ENCODE measurements around the gene CDH12. TPM values are rescaled to one million over a fixed set of nuclear protein-coding genes. Genes with fewer than 3 reads are reported as not detected.

CDH12 gene
- total RNA-seq, 1 experiment from 2014 or later: not detected

DNA sequence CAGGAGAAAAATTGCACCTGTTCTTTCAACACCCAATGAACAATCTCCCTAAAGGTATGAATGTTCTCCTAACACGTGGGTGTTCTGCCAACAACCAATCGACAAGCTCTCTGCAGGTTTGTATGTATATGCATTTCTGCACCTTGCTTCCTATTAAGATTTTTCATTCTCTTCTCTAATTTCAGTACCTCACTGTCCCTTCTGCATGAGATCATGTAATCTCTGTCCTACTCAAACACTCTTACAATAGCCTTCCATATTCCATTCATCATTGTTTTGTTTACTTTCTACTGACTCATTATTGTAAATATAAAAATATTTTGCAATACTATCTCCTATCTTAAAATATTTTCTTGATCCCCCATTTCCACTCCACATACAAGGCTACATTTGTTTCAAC, 382.0 kb downstream of the CDH12 start:
- Histone ChIP-seq H2AFZ (ENCODE audit: low read depth, low read length, poor library complexity, severe bottlenecking) (no peak overlapping the region), H3K9me2 (ENCODE audit: insufficient read depth) (no peaks in the 10 kb centered on the region), H3K4me3 (replicated peaks in 1 of 2; ENCODE audit: low read depth in 1 of 2, low read length in 2 of 2) (no peak overlapping the region), H4K20me1 (ENCODE audit: insufficient read depth) (no peaks in the 10 kb centered on the region), H3K4me1 (ENCODE audit: control insufficient read depth in 1 of 2, insufficient read depth in 2 of 2, low read length in 2 of 2) (no peaks in the 10 kb centered on the region), H3K9me3 (ENCODE audit: control insufficient read depth in 1 of 2, insufficient read depth in 1 of 2, low read depth in 1 of 2, low read length in 2 of 2) (peaks cover 19 to 34% of the 10 kb centered on the region in 2 experiments; a peak in 3 of 4 replicates), H3K36me3 (ENCODE audit: control insufficient read depth in 1 of 2, insufficient read depth in 2 of 2, low read length in 2 of 2) (no peaks in the 10 kb centered on the region), H3K79me2 (ENCODE audit: insufficient read depth, low read length) (no peaks in the 10 kb centered on the region), H3K9ac (ENCODE audit: low read length) (no peak overlapping the region), H3K4me2 (ENCODE audit: low read length) (no peak overlapping the region), H3K27me3 (ENCODE audit: insufficient read depth, low read length) (no peaks in the 10 kb centered on the region), H3K27ac (ENCODE audit: low read depth, low read length) (no peak overlapping the region)
- no peak for DNase-seq (ENCODE audit: low read depth, low spot score)
- BruUV-seq (replicated peaks): no TSS peak
- TF ChIP-seq, protein P1, sequence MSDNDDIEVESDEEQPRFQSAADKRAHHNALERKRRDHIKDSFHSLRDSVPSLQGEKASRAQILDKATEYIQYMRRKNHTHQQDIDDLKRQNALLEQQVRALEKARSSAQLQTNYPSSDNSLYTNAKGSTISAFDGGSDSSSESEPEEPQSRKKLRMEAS (IDR thresholded peaks at IDR 0.05): no peak
- TF ChIP-seq SP1 (IDR thresholded peaks at IDR 0.05; ENCODE audit: low read depth) (no peak), ZNF274 (IDR thresholded peaks at IDR 0.05; ENCODE audit: low read depth, low read length) (no peak), FOSL1 (IDR thresholded peaks at IDR 0.05; ENCODE audit: low read depth) (no peak), POLR2AphosphoS5 (IDR thresholded peaks at IDR 0.05; ENCODE audit: low read depth, low read length) (no peak), SIN3A (IDR thresholded peaks at IDR 0.05; ENCODE audit: low read depth) (no peak)
- TF ChIP-seq, protein P2, sequence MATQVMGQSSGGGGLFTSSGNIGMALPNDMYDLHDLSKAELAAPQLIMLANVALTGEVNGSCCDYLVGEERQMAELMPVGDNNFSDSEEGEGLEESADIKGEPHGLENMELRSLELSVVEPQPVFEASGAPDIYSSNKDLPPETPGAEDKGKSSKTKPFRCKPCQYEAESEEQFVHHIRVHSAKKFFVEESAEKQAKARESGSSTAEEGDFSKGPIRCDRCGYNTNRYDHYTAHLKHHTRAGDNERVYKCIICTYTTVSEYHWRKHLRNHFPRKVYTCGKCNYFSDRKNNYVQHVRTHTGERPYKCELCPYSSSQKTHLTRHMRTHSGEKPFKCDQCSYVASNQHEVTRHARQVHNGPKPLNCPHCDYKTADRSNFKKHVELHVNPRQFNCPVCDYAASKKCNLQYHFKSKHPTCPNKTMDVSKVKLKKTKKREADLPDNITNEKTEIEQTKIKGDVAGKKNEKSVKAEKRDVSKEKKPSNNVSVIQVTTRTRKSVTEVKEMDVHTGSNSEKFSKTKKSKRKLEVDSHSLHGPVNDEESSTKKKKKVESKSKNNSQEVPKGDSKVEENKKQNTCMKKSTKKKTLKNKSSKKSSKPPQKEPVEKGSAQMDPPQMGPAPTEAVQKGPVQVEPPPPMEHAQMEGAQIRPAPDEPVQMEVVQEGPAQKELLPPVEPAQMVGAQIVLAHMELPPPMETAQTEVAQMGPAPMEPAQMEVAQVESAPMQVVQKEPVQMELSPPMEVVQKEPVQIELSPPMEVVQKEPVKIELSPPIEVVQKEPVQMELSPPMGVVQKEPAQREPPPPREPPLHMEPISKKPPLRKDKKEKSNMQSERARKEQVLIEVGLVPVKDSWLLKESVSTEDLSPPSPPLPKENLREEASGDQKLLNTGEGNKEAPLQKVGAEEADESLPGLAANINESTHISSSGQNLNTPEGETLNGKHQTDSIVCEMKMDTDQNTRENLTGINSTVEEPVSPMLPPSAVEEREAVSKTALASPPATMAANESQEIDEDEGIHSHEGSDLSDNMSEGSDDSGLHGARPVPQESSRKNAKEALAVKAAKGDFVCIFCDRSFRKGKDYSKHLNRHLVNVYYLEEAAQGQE (IDR thresholded peaks at IDR 0.05; ENCODE audit: low read depth): no peak
- TF ChIP-seq, protein P3, sequence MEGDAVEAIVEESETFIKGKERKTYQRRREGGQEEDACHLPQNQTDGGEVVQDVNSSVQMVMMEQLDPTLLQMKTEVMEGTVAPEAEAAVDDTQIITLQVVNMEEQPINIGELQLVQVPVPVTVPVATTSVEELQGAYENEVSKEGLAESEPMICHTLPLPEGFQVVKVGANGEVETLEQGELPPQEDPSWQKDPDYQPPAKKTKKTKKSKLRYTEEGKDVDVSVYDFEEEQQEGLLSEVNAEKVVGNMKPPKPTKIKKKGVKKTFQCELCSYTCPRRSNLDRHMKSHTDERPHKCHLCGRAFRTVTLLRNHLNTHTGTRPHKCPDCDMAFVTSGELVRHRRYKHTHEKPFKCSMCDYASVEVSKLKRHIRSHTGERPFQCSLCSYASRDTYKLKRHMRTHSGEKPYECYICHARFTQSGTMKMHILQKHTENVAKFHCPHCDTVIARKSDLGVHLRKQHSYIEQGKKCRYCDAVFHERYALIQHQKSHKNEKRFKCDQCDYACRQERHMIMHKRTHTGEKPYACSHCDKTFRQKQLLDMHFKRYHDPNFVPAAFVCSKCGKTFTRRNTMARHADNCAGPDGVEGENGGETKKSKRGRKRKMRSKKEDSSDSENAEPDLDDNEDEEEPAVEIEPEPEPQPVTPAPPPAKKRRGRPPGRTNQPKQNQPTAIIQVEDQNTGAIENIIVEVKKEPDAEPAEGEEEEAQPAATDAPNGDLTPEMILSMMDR (IDR thresholded peaks at IDR 0.05 in 2 of 3, conservative IDR thresholded peaks at IDR 0.05 in 1 of 3; ENCODE audit: borderline replicate concordance in 1 of 3, insufficient read depth in 1 of 3, low read depth in 2 of 3, low read length in 2 of 3): no peak
- CTCF ChIA-PET: no interaction called here
- RAD21 ChIA-PET (ENCODE audit: low non-redundant PET in 1 of 2, low total read pairs in 2 of 2, uncharacterized antibody in 2 of 2, unreplicated experiment in 2 of 2): no interaction called here
- ATAC-seq: no peak
- POLR2A ChIA-PET: no interaction called here
- intact Hi-C loops (cut with micrococcal nuclease): no loop called here
